Sigmoid colon (tissue), 3 donors: Measurements from ENCODE around the gene ATP10D.

Source experiments
- POLR2A ChIP-seq, 2 donors: fragments of 450-650 bp; IDR thresholded peaks; one replicate each; pipeline ENCODE4 v1.6.1; 2016; ENCODE audit warnings: antibody characterized with exemption in 2 of 2, mild to moderate bottlenecking in 2 of 2, moderate library complexity in 2 of 2
- TF ChIP-seq, protein P1 (sequence below), 4 experiments: fragments of 450-650 bp in 3 of 4; fragments of 200-600 bp in 1 of 4; IDR thresholded peaks; one replicate each; pipeline ENCODE4 v1.5.1; 2016 to 2019; ENCODE audit warnings: antibody characterized with exemption in 4 of 4, mild to moderate bottlenecking in 3 of 4, moderate library complexity in 2 of 4

DNA sequence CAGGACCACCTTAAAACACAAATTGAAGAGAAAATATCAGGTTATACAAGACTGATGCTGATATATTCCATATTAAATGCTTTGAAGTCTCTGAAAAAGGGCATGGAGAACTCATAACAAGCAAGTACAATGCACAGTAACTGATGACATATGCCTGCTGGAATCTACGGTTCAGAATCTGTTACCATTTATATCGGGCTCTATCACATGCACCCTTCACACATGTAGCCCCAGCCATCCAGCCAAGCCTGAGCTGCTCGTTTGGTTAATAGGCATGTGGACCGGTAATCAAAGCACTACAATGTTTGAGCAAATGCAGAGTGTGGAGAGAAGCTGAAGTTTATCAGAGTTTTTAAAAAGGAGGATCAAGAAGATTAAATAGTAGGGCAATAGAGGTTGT, 33.4 kb upstream of the ATP10D start:
- TF ChIP-seq, protein P1, sequence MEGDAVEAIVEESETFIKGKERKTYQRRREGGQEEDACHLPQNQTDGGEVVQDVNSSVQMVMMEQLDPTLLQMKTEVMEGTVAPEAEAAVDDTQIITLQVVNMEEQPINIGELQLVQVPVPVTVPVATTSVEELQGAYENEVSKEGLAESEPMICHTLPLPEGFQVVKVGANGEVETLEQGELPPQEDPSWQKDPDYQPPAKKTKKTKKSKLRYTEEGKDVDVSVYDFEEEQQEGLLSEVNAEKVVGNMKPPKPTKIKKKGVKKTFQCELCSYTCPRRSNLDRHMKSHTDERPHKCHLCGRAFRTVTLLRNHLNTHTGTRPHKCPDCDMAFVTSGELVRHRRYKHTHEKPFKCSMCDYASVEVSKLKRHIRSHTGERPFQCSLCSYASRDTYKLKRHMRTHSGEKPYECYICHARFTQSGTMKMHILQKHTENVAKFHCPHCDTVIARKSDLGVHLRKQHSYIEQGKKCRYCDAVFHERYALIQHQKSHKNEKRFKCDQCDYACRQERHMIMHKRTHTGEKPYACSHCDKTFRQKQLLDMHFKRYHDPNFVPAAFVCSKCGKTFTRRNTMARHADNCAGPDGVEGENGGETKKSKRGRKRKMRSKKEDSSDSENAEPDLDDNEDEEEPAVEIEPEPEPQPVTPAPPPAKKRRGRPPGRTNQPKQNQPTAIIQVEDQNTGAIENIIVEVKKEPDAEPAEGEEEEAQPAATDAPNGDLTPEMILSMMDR (IDR thresholded peaks at IDR 0.05), result no peak
- TF ChIP-seq POLR2A (IDR thresholded peaks at IDR 0.05), result no peak
